SK-N-SH (cell line): ENCODE data around the gene CADM1. TPM values are rescaled to one million over a fixed set of nuclear protein-coding genes. Genes with fewer than 3 reads are reported as not detected.

Source experiments
- CTCF ChIA-PET: fragments of 300-600, 350-600 bp; formaldehyde crosslinking; extraction: SDS; loops from one replicate; lab custom pipeline; 2021; lab: Yijun Ruan, JAX
- POLR2A ChIA-PET: fragments of 350-600 bp; sonication (Branson Sonifier 250); formaldehyde crosslinking; extraction: SDS; loops from one replicate; lab custom pipeline; 2020; ENCODE audit warnings: antibody characterized with exemption, inconsistent platforms; lab: Yijun Ruan, JAX
- DNase-seq: peaks from one replicate; pipeline ENCODE4 v3.0.0; 2012
- H2AFZ ChIP-seq: fragments of 200-600 bp; sonication (generic); 2 replicates; pipeline ENCODE4 v1.8.1; 2016; ENCODE audit warnings: antibody characterized with exemption, mild to moderate bottlenecking, low read depth
- H3F3A ChIP-seq: fragments of 200-600 bp; sonication (generic); replicated peaks from 2 replicates; pipeline ENCODE3; 2016; ENCODE audit warnings: antibody characterized with exemption, mild to moderate bottlenecking; ENCODE audit not compliant: insufficient read depth
- H3K27ac ChIP-seq, 2 experiments: fragments of 200-500 bp in 1 of 2; fragments of 200-600 bp in 1 of 2; sonication (Bioruptor generic) in 1 of 2; sonication (generic), shearing (Covaris generic) in 1 of 2; 2 replicates each; pipeline versions ENCODE4 v1.5.1 to v1.6.1; 2014 to 2016; ENCODE audit warnings: low read depth in 2 of 2, inconsistent platforms in 1 of 2, low read length in 1 of 2, mild to moderate bottlenecking in 1 of 2, mixed read lengths in 1 of 2
- H3K27me3 ChIP-seq: fragments of 200-600 bp; sonication (generic), shearing (Covaris generic); 2 replicates; pipeline ENCODE4 v1.6.1; 2016; ENCODE audit warnings: mixed run types; ENCODE audit not compliant: insufficient read depth
- H3K36me3 ChIP-seq, 2 experiments: fragments of 200-500 bp in 1 of 2; fragments of 200-600 bp in 1 of 2; sonication (Bioruptor generic) in 1 of 2; sonication (generic) in 1 of 2; replicated peaks in 1 of 2; 2 replicates each; pipeline versions ENCODE3 to v1.5.1; 2014 to 2016; ENCODE audit warnings: low read length in 1 of 2, mild to moderate bottlenecking in 1 of 2; ENCODE audit not compliant: insufficient read depth in 2 of 2, control insufficient read depth in 1 of 2
- H3K4me1 ChIP-seq, 2 experiments: fragments of 200-500 bp in 1 of 2; fragments of 200-600 bp in 1 of 2; sonication (Bioruptor generic) in 1 of 2; sonication (generic), shearing (Covaris generic) in 1 of 2; 2 replicates each; pipeline versions ENCODE4 v1.5.1 to v1.6.1; 2014 to 2016; ENCODE audit warnings: low read depth in 1 of 2, low read length in 1 of 2, mixed run types in 1 of 2; ENCODE audit not compliant: insufficient read depth in 2 of 2, control insufficient read depth in 1 of 2
- H3K4me2 ChIP-seq: fragments of 200-600 bp; sonication (generic), shearing (Covaris generic); 2 replicates; pipeline ENCODE4 v1.6.1; 2017; ENCODE audit warnings: mixed run types
- H3K4me3 ChIP-seq, 2 experiments: fragments of 200-500 bp in 1 of 2; fragments of 200-600 bp in 1 of 2; sonication (Bioruptor generic) in 1 of 2; sonication (generic), shearing (Covaris generic) in 1 of 2; 2 replicates each; pipeline versions ENCODE4 v1.5.1 to v1.8.1; 2014 to 2016; ENCODE audit warnings: low read depth in 2 of 2, inconsistent platforms in 1 of 2, low read length in 1 of 2, mild to moderate bottlenecking in 1 of 2, mixed read lengths in 1 of 2, moderate library complexity in 1 of 2
- H3K79me2 ChIP-seq: fragments of 200-600 bp; sonication (generic); 2 replicates; pipeline ENCODE4 v1.8.1; 2017; ENCODE audit warnings: mild to moderate bottlenecking; ENCODE audit not compliant: insufficient read depth
- H3K9ac ChIP-seq: fragments of 200-600 bp; sonication (generic); 2 replicates; pipeline ENCODE4 v1.6.1; 2017; ENCODE audit warnings: mixed run types
- H3K9me2 ChIP-seq: fragments of 200-600 bp; sonication (generic); 2 replicates; pipeline ENCODE4 v1.6.1; 2017; ENCODE audit warnings: mixed run types
- H3K9me3 ChIP-seq: fragments of 200-600 bp; sonication (generic); 2 replicates; pipeline ENCODE4 v1.6.1; 2017; ENCODE audit warnings: mixed run types, mild to moderate bottlenecking, moderate library complexity
- H4K20me1 ChIP-seq: fragments of 200-600 bp; sonication (generic); 2 replicates; pipeline ENCODE4 v1.6.1; 2017; ENCODE audit warnings: mild to moderate bottlenecking, mixed run types; ENCODE audit not compliant: insufficient read depth
- CHD2 ChIP-seq: fragments of 150-350 bp; IDR thresholded peaks from 2 replicates; pipeline ENCODE4 v1.6.1; 2018; ENCODE audit warnings: low read length; ENCODE audit not compliant: partially characterized antibody
- ELF1 ChIP-seq: IDR thresholded peaks from 2 replicates; pipeline ENCODE4 v1.4.0; 2012
- EP300 ChIP-seq, 2 experiments: IDR thresholded peaks; 2 replicates each; pipeline versions ENCODE4 v1.4.0 to v1.6.1; 2012; ENCODE audit warnings: borderline replicate concordance in 1 of 2, low read depth in 1 of 2, low read length in 1 of 2
- FOSL2 ChIP-seq: IDR thresholded peaks from 2 replicates; pipeline ENCODE4 v1.4.0; 2012; ENCODE audit warnings: low read depth, mild to moderate bottlenecking, moderate library complexity, borderline replicate concordance
- FOXJ3 ChIP-seq: sonication (generic); formaldehyde crosslinking; IDR thresholded peaks from 2 replicates; pipeline ENCODE4 v1.5.1; 2020; ENCODE audit warnings: mild to moderate bottlenecking, missing genetic modification reagents
- FOXM1 ChIP-seq: IDR thresholded peaks from 2 replicates; pipeline ENCODE4 v1.4.0; 2012; ENCODE audit warnings: low read depth, mild to moderate bottlenecking
- GATA2 ChIP-seq: sonication (generic); formaldehyde crosslinking; IDR thresholded peaks from 2 replicates; pipeline ENCODE4 v1.5.0; 2020; ENCODE audit warnings: mild to moderate bottlenecking, missing genetic modification reagents
- MAX ChIP-seq: IDR thresholded peaks from 2 replicates; pipeline ENCODE4 v1.4.0; 2012; ENCODE audit warnings: low read depth
- NFIC ChIP-seq: IDR thresholded peaks from 2 replicates; pipeline ENCODE4 v1.4.0; 2012; ENCODE audit warnings: borderline replicate concordance
- PBX3 ChIP-seq: IDR thresholded peaks from 2 replicates; pipeline ENCODE4; 2012
- RAD21 ChIP-seq: IDR thresholded peaks from 2 replicates; pipeline ENCODE4 v1.6.1; 2012; ENCODE audit warnings: mild to moderate bottlenecking, low read length
- REST ChIP-seq: IDR thresholded peaks from 2 replicates; pipeline ENCODE4 v1.6.1; 2012; ENCODE audit warnings: mild to moderate bottlenecking, low read depth, low read length, moderate library complexity
- RFX5 ChIP-seq: IDR thresholded peaks from 2 replicates; pipeline ENCODE4 v1.6.1; 2012; ENCODE audit warnings: mild to moderate bottlenecking, improper control_type of control experiment, low read length
- RXRA ChIP-seq: IDR thresholded peaks from 2 replicates; pipeline ENCODE4 v1.4.0; 2012; ENCODE audit warnings: low read depth, mild to moderate bottlenecking, borderline replicate concordance
- SMC3 ChIP-seq: IDR thresholded peaks from 2 replicates; pipeline ENCODE4 v1.6.1; 2012; ENCODE audit warnings: low read depth, low read length, improper control_type of control experiment
- TAF1 ChIP-seq: IDR thresholded peaks from 2 replicates; pipeline ENCODE4 v1.6.1; 2012; ENCODE audit warnings: low read depth, mild to moderate bottlenecking, low read length, moderate library complexity, borderline replicate concordance
- TCF12 ChIP-seq: IDR thresholded peaks from 2 replicates; pipeline ENCODE4 v1.4.0; 2012
- TEAD4 ChIP-seq: IDR thresholded peaks from 2 replicates; pipeline ENCODE4 v1.4.0; 2012; ENCODE audit warnings: mild to moderate bottlenecking, borderline replicate concordance; ENCODE audit not compliant: insufficient read depth
- USF2 ChIP-seq: fragments of 150-350 bp; IDR thresholded peaks from 2 replicates; pipeline ENCODE4 v1.6.1; 2017; ENCODE audit warnings: antibody characterized with exemption, low read length, low read depth, borderline replicate concordance
- polyA plus RNA-seq, 3 experiments: library from polyadenylated mRNA; depleted of rRNA; stranded (reverse); fragments of >200 nt; gene quantifications; 2 replicates each; pipeline ENCODE4 v1.2.3, GENCODE V29; 2012

Gene CADM1
- polyA plus RNA-seq, 1 of the 3 experiments (the other 2 are of a cell fraction), result 7.9 TPM

- no peaks in the 10 kb centered on the region for H3K9me3 ChIP-seq
- no peak for TF ChIP-seq MAX
- no peak for TF ChIP-seq FOXJ3 (CRISPR knock-in tag)
- no peak for TF ChIP-seq CHD2
- TF ChIP-seq TAF1, result no peak
- no peak for TF ChIP-seq TEAD4
- no peak for TF ChIP-seq REST
- no peak for TF ChIP-seq TCF12
- TF ChIP-seq PBX3, result no peak
- TF ChIP-seq FOSL2, result no peak
- TF ChIP-seq RXRA, result no peak
- TF ChIP-seq USF2, result no peak
- no peak for TF ChIP-seq GATA2 (CRISPR knock-in tag)
- TF ChIP-seq ELF1, result no peak
- TF ChIP-seq NFIC, result no peak
- no peak for TF ChIP-seq RAD21
- no peak for TF ChIP-seq FOXM1
- TF ChIP-seq RFX5, result no peak
- no peak for TF ChIP-seq SMC3
- no peak for TF ChIP-seq EP300 (IDR thresholded peaks at IDR 0.05; ENCODE audit: borderline replicate concordance in 1 of 2, low read depth in 1 of 2, low read length in 1 of 2)
- POLR2A ChIA-PET, result no interaction called here
- no peaks in the 10 kb centered on the region for H3K36me3 ChIP-seq
- no peaks in the 10 kb centered on the region for H3F3A ChIP-seq
- H3K9ac ChIP-seq, result no peak overlapping the region
- DNase-seq, result no peak
- H4K20me1 ChIP-seq, result no peaks in the 10 kb centered on the region
- H2AFZ ChIP-seq, result no peak overlapping the region
- H3K4me2 ChIP-seq, result no peak overlapping the region
- H3K9me2 ChIP-seq, result no peaks in the 10 kb centered on the region
- CTCF ChIA-PET, result no interaction called here
- no peak overlapping the region for H3K4me3 ChIP-seq
- peaks cover 0 to 3% of the 10 kb centered on the region in 2 experiments; a peak in 2 of 4 replicates for H3K4me1 ChIP-seq
- H3K27ac ChIP-seq, result no peak overlapping the region
- no peaks in the 10 kb centered on the region for H3K27me3 ChIP-seq
- H3K79me2 ChIP-seq, result no peaks in the 10 kb centered on the region
These were observed 48.2 kb downstream of the CADM1 start for GRCh38 chr11:115456019-115456418.
